B cell (primary cell): ENCODE measurements around the gene PARD3. TPM values are rescaled to one million over a fixed set of nuclear protein-coding genes. Genes with fewer than 3 reads are reported as not detected.

Experiments used
- ATAC-seq: fragments of 200-7000 bp; cut with Tn5 transposase; one replicate; pipeline ENCODE4 v1.10.0; 2021; ENCODE audit warnings: low read depth, mild to moderate bottlenecking, moderate number of reproducible peaks, moderate library complexity
- CTCF ChIA-PET: fragments of 350-600 bp; sonication (Branson Sonifier 250); formaldehyde crosslinking; loops from one replicate; lab custom pipeline; 2021; ENCODE audit warnings: antibody characterized with exemption, inconsistent platforms; lab: Charles Lee
- POLR2A ChIA-PET: fragments of 350-600 bp; sonication (Branson Sonifier 250); formaldehyde crosslinking; loops from one replicate; lab custom pipeline; 2021; ENCODE audit warnings: antibody characterized with exemption; lab: Charles Lee
- DNase-seq: peaks from one replicate; pipeline ENCODE4 v3.0.0; 2013
- H2AFZ ChIP-seq: 2 replicates; pipeline ENCODE4 v1.6.1; 2012; ENCODE audit warnings: mild to moderate bottlenecking, low read depth, low read length; ENCODE audit not compliant: insufficient read depth, poor library complexity, severe bottlenecking
- H3K27ac ChIP-seq, 2 donors: 1 replicate in 1 of 2; 2 replicates in 1 of 2; pipeline ENCODE4 v1.5.1; 2012 to 2013; ENCODE audit warnings: low read length in 2 of 2, mild to moderate bottlenecking in 2 of 2, moderate library complexity in 1 of 2
- H3K27me3 ChIP-seq, 4 experiments: fragments of 200-600 bp in 1 of 4; sonication (generic) in 1 of 4; replicated peaks in 1 of 4; 1 replicate in 2 of 4; 2 replicates in 2 of 4; pipeline versions ENCODE4 v1.6.1 to v1.7.0; 2013 to 2016; ENCODE audit warnings: low read length in 3 of 4, mild to moderate bottlenecking in 2 of 4, mixed read lengths in 1 of 4, moderate library complexity in 1 of 4; ENCODE audit not compliant: insufficient read depth in 4 of 4, control insufficient read depth in 3 of 4; ENCODE audit errors: control extremely low read depth in 1 of 4
- H3K36me3 ChIP-seq, 2 experiments: replicated peaks in 1 of 2; 1 replicate in 1 of 2; 2 replicates in 1 of 2; pipeline versions ENCODE4 v1.6.1 to v1.7.1; 2013; ENCODE audit warnings: low read length in 1 of 2; ENCODE audit not compliant: insufficient read depth in 2 of 2, control insufficient read depth in 1 of 2; ENCODE audit errors: control extremely low read depth in 1 of 2, extremely low read depth in 1 of 2
- H3K4me1 ChIP-seq, 2 donors: fragments of 200-600 bp in 1 of 2; sonication (generic) in 1 of 2; 1 replicate in 1 of 2; 2 replicates in 1 of 2; pipeline versions ENCODE4 v1.5.1 to v1.6.1; 2013 to 2017; ENCODE audit warnings: low read length in 2 of 2; ENCODE audit not compliant: control insufficient read depth in 2 of 2, insufficient read depth in 2 of 2
- H3K4me2 ChIP-seq: replicated peaks from 2 replicates; pipeline ENCODE3; 2012; ENCODE audit warnings: mild to moderate bottlenecking, low read depth, low read length; ENCODE audit not compliant: poor library complexity, severe bottlenecking
- H3K4me3 ChIP-seq, 5 experiments: fragments of 200-600 bp in 1 of 5; sonication (generic) in 1 of 5; 1 replicate in 3 of 5; 2 replicates in 2 of 5; pipeline versions ENCODE4 v1.5.1 to v1.7.0; 2011 to 2016; ENCODE audit warnings: low read length in 4 of 5, mild to moderate bottlenecking in 4 of 5, low read depth in 2 of 5, control low read depth in 1 of 5, moderate library complexity in 1 of 5; ENCODE audit not compliant: insufficient read depth in 1 of 5; ENCODE audit errors: control extremely low read depth in 1 of 5, extremely low read depth in 1 of 5
- H3K79me2 ChIP-seq: fragments of 200-600 bp; sonication (generic); one replicate; pipeline ENCODE4 v1.6.0; 2016; ENCODE audit warnings: low read length; ENCODE audit not compliant: control insufficient read depth, insufficient read depth
- H3K9ac ChIP-seq: fragments of 200-600 bp; sonication (generic); 2 replicates; pipeline ENCODE4 v1.6.1; 2017; ENCODE audit warnings: mild to moderate bottlenecking, low read length, moderate library complexity
- H3K9me3 ChIP-seq, 3 donors: one replicate each; pipeline versions ENCODE4 v1.6.1 to v1.7.1; 2013; ENCODE audit warnings: low read length in 2 of 3; ENCODE audit not compliant: control insufficient read depth in 2 of 3, insufficient read depth in 1 of 3; ENCODE audit errors: control extremely low read depth in 1 of 3
- H4K20me1 ChIP-seq: 2 replicates; pipeline ENCODE4 v1.6.0; 2012; ENCODE audit warnings: mild to moderate bottlenecking, low read length; ENCODE audit not compliant: insufficient read depth, control insufficient read depth, poor library complexity, severe bottlenecking
- H3K27ac Mint-ChIP-seq: one replicate; pipeline ENCODE4 v1.8.0; 2021; ENCODE audit warnings: mixed read lengths
- H3K27me3 Mint-ChIP-seq: one replicate; pipeline ENCODE4 v1.8.0; 2021; ENCODE audit warnings: mixed read lengths
- H3K4me1 Mint-ChIP-seq: one replicate; pipeline ENCODE4 v1.8.0; 2021; ENCODE audit warnings: mixed read lengths
- H3K4me3 Mint-ChIP-seq: one replicate; pipeline ENCODE4 v1.8.0; 2021; ENCODE audit warnings: mixed read lengths
- H3K9me3 Mint-ChIP-seq: one replicate; pipeline ENCODE4 v1.8.0; 2022; ENCODE audit warnings: mixed read lengths; ENCODE audit not compliant: insufficient read depth
- EZH2 ChIP-seq: IDR thresholded peaks from 2 replicates; pipeline ENCODE4 v1.6.1; 2012; ENCODE audit warnings: borderline replicate concordance, low read depth, mild to moderate bottlenecking, moderate library complexity, low read length; ENCODE audit not compliant: insufficient read depth, poor library complexity, severe bottlenecking
- WGBS: methylation state at CpG from one replicate; pipeline ENCODE4 v1.1.5; 2013; ENCODE audit warnings: missing lambda C conversion rate; ENCODE audit not compliant: insufficient coverage; 5-methylcytosine and 5-hydroxymethylcytosine counted together
- intact Hi-C: fragments of 100-400 bp; cut with micrococcal nuclease; formaldehyde crosslinking; loops from one replicate; pipeline ENCODE4 v1.10.0; 2022
- polyA plus RNA-seq: library from polyadenylated mRNA; depleted of rRNA; stranded (reverse); fragments of >200 nt; gene quantifications from 2 replicates; pipeline ENCODE4 v1.2.3, GENCODE V29; 2012
- total RNA-seq, 2 donors: library from RNA; stranded (reverse); fragments of 120-200 nt in 1 of 2; gene quantifications; 1 replicate in 1 of 2; 2 replicates in 1 of 2; pipeline versions ENCODE4 v1.2.3 to v1.2.4, GENCODE V29; 2013 to 2022
- TF ChIP-seq, protein P1 (sequence below): fragments of 200-600 bp; IDR thresholded peaks from one replicate; pipeline ENCODE4 v1.8.0; 2022; ENCODE audit warnings: antibody characterized with exemption, mild to moderate bottlenecking

The PARD3 gene
- total and polyA plus RNA-seq, 2 donors (not counting 1 experiment from before 2014, with no cell fraction given), result not detected

- Mint-ChIP-seq H3K27me3 (no peaks in the 10 kb centered on the region), H3K9me3 (peaks cover 2% of the 10 kb centered on the region), H3K27ac (no peak overlapping the region), H3K4me1 (no peaks in the 10 kb centered on the region), H3K4me3 (no peak overlapping the region)
- H4K20me1 ChIP-seq, result no peaks in the 10 kb centered on the region
- no peak overlapping the region for H3K4me3 ChIP-seq
- no peak for DNase-seq
- H3K27ac ChIP-seq, result no peak overlapping the region
- POLR2A ChIA-PET, result no interaction called here
- H3K4me1 ChIP-seq, result no peaks in the 10 kb centered on the region
- H3K36me3 ChIP-seq, result no peaks in the 10 kb centered on the region
- no peaks in the 10 kb centered on the region for H3K27me3 ChIP-seq
- H3K79me2 ChIP-seq, result no peaks in the 10 kb centered on the region
- no CpG with 5 or more reads among the region's 7 CpGs for WGBS
- no peak overlapping the region for H3K9ac ChIP-seq
- CTCF ChIA-PET, result no interaction called here
- TF ChIP-seq, protein P1, sequence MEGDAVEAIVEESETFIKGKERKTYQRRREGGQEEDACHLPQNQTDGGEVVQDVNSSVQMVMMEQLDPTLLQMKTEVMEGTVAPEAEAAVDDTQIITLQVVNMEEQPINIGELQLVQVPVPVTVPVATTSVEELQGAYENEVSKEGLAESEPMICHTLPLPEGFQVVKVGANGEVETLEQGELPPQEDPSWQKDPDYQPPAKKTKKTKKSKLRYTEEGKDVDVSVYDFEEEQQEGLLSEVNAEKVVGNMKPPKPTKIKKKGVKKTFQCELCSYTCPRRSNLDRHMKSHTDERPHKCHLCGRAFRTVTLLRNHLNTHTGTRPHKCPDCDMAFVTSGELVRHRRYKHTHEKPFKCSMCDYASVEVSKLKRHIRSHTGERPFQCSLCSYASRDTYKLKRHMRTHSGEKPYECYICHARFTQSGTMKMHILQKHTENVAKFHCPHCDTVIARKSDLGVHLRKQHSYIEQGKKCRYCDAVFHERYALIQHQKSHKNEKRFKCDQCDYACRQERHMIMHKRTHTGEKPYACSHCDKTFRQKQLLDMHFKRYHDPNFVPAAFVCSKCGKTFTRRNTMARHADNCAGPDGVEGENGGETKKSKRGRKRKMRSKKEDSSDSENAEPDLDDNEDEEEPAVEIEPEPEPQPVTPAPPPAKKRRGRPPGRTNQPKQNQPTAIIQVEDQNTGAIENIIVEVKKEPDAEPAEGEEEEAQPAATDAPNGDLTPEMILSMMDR, result no peak
- no peak for TF ChIP-seq EZH2
- H3K4me2 ChIP-seq, result no peak overlapping the region
- H3K9me3 ChIP-seq, result no peaks in the 10 kb centered on the region
- ATAC-seq, result no peak
- intact Hi-C loops, result no loop called here
- H2AFZ ChIP-seq, result no peak overlapping the region
These were observed 466.1 kb downstream of the PARD3 start for GRCh38 chr10:34348917-34349485.

- H3K9me3 Mint-ChIP-seq, result peaks cover 2% of the 10 kb centered on the region
- Histone ChIP-seq H3K27me3 (no peaks in the 10 kb centered on the region), H3K4me1 (no peaks in the 10 kb centered on the region), H3K4me3 (no peak overlapping the region), H4K20me1 (no peaks in the 10 kb centered on the region), H2AFZ (no peak overlapping the region), H3K9me3 (no peaks in the 10 kb centered on the region), H3K27ac (no peak overlapping the region), H3K79me2 (no peaks in the 10 kb centered on the region), H3K4me2 (no peak overlapping the region), H3K9ac (no peak overlapping the region), H3K36me3 (no peaks in the 10 kb centered on the region)
- ATAC-seq, result no peak
- ChIA-PET CTCF (no interaction called here), POLR2A (no interaction called here)
- H3K27me3 Mint-ChIP-seq, result no peaks in the 10 kb centered on the region
- 81% methylated on average over 3 of the region's 6 CpGs for WGBS
- TF ChIP-seq, protein P1, result no peak
- no peak for TF ChIP-seq EZH2
- H3K4me1 Mint-ChIP-seq, result no peaks in the 10 kb centered on the region
- no peak overlapping the region for H3K4me3 Mint-ChIP-seq
- no peak overlapping the region for H3K27ac Mint-ChIP-seq
- DNase-seq, result no peak
- intact Hi-C loops, result no loop called here
These were observed 467.1 kb downstream of the PARD3 start for GRCh38 chr10:34348021-34348420.
